SU-DHL-6 (cell line): ENCODE results near the gene RNF126.

Experiments
- H2AFZ ChIP-seq: fragments of 200-600 bp; sonication (generic); 2 replicates; pipeline ENCODE4 v1.6.1; 2014; ENCODE audit warnings: low read depth, mild to moderate bottlenecking, moderate library complexity, mixed read lengths, antibody characterized with exemption, low read length; ENCODE audit not compliant: severe bottlenecking
- H3F3A ChIP-seq: fragments of 200-600 bp; shearing (Covaris generic); 2 replicates; pipeline ENCODE4 v1.6.0; 2016; ENCODE audit warnings: antibody characterized with exemption, mild to moderate bottlenecking; ENCODE audit not compliant: insufficient read depth
- H3K27ac ChIP-seq: fragments of 200-600 bp; sonication (generic); 2 replicates; pipeline ENCODE4 v1.5.1; 2016; ENCODE audit warnings: low read depth, mild to moderate bottlenecking, low read length, moderate library complexity, mixed read lengths
- H3K27me3 ChIP-seq: fragments of 200-600 bp; sonication (generic), shearing (Covaris generic); 2 replicates; pipeline ENCODE4 v1.6.0; 2014; ENCODE audit warnings: mild to moderate bottlenecking, low read length
- H3K36me3 ChIP-seq: fragments of 200-600 bp; sonication (generic); 2 replicates; pipeline ENCODE4 v1.6.1; 2014; ENCODE audit warnings: mild to moderate bottlenecking, low read length, mixed read lengths
- H3K4me2 ChIP-seq: fragments of 300-600, 200-600 bp; shearing (Covaris generic), sonication (generic); 2 replicates; pipeline ENCODE4 v1.6.0; 2014; ENCODE audit warnings: low read length, low read depth, mild to moderate bottlenecking; ENCODE audit not compliant: poor library complexity, severe bottlenecking
- H3K4me3 ChIP-seq: fragments of 200-600 bp; sonication (generic); 2 replicates; pipeline ENCODE4 v1.5.1; 2014; ENCODE audit warnings: antibody characterized with exemption, low read length, mild to moderate bottlenecking, mixed read lengths; ENCODE audit not compliant: insufficient read depth, poor library complexity, severe bottlenecking
- H3K79me2 ChIP-seq: fragments of 200-600 bp; sonication (generic); 2 replicates; pipeline ENCODE4 v1.6.1; 2014; ENCODE audit warnings: mild to moderate bottlenecking, low read length, moderate library complexity; ENCODE audit not compliant: insufficient read depth
- H3K9ac ChIP-seq: fragments of 200-600 bp; sonication (generic); 2 replicates; pipeline ENCODE4 v1.7.0; 2014; ENCODE audit warnings: mild to moderate bottlenecking, low read length
- H3K9me2 ChIP-seq: fragments of 200-600 bp; sonication (generic); replicated peaks from 2 replicates; pipeline ENCODE4 v1.6.1; 2014; ENCODE audit warnings: low read length; ENCODE audit not compliant: insufficient read depth
- H3K9me3 ChIP-seq: fragments of 200-600 bp; sonication (generic); 2 replicates; pipeline ENCODE4 v1.6.1; 2014; ENCODE audit warnings: low read length, mixed read lengths; ENCODE audit not compliant: insufficient read depth
- H4K20me1 ChIP-seq: fragments of 200-600 bp; sonication (generic); 2 replicates; pipeline ENCODE4 v1.6.1; 2014; ENCODE audit warnings: low read depth, mild to moderate bottlenecking, antibody characterized with exemption, low read length, moderate library complexity, mixed read lengths
- EZH2phosphoT487 ChIP-seq: fragments of 200-600 bp; sonication (generic), shearing (Covaris generic); conservative IDR thresholded peaks from 2 replicates; pipeline ENCODE4 v1.6.1; 2018; ENCODE audit warnings: mild to moderate bottlenecking, antibody characterized with exemption, low read length, moderate library complexity, mixed read lengths
- TF ChIP-seq, protein P1 (sequence below): fragments of 200-600 bp; sonication (generic); IDR thresholded peaks from one replicate; pipeline ENCODE4 v1.5.1; 2017; ENCODE audit warnings: antibody characterized with exemption, mild to moderate bottlenecking, low read length, moderate library complexity; ENCODE audit not compliant: insufficient read depth, poor library complexity, severe bottlenecking

RNF126 gene

DNA sequence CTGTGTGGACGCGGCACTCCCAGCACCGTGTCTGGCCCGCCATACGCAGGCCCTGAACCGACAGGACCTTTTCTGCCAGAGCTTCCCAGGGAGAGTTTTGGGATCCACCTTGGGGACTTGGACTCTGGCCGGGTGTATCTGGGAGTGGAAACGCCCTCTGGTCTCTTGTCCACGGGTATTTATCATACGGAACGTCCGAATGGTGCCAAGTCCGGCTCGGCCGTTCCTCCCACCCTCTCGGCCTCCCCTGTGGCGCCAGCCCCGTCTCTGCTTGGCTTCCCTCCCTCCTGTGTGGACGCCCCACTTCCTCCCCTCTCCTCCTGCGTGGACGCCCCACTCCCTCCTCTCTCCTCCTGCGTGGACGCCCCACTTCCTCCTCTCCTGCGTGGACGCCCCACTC, 61.2 kb downstream of the RNF126 start:
- Histone ChIP-seq H3K9ac (no peak overlapping the region), H3K79me2 (no peaks in the 10 kb centered on the region), H4K20me1 (no peaks in the 10 kb centered on the region), H3F3A (no peaks in the 10 kb centered on the region), H3K9me3 (no peaks in the 10 kb centered on the region), H3K27me3 (no peaks in the 10 kb centered on the region), H2AFZ (no peak overlapping the region), H3K36me3 (no peaks in the 10 kb centered on the region), H3K4me3 (no peak overlapping the region), H3K4me2 (no peak overlapping the region), H3K9me2 (no peaks in the 10 kb centered on the region), H3K27ac (no peak overlapping the region)
- TF ChIP-seq, protein P1, sequence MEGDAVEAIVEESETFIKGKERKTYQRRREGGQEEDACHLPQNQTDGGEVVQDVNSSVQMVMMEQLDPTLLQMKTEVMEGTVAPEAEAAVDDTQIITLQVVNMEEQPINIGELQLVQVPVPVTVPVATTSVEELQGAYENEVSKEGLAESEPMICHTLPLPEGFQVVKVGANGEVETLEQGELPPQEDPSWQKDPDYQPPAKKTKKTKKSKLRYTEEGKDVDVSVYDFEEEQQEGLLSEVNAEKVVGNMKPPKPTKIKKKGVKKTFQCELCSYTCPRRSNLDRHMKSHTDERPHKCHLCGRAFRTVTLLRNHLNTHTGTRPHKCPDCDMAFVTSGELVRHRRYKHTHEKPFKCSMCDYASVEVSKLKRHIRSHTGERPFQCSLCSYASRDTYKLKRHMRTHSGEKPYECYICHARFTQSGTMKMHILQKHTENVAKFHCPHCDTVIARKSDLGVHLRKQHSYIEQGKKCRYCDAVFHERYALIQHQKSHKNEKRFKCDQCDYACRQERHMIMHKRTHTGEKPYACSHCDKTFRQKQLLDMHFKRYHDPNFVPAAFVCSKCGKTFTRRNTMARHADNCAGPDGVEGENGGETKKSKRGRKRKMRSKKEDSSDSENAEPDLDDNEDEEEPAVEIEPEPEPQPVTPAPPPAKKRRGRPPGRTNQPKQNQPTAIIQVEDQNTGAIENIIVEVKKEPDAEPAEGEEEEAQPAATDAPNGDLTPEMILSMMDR: no peak
- TF ChIP-seq EZH2phosphoT487: no peak

- TF ChIP-seq EZH2phosphoT487: no peak
- TF ChIP-seq, protein P1: no peak
- H4K20me1 ChIP-seq: no peaks in the 10 kb centered on the region
These were observed 61.7 kb downstream of the RNF126 start for GRCh38 chr19:601310-601709.

More at GRCh38 chr19:601310-601709, 61.7 kb downstream of the RNF126 start:
- Histone ChIP-seq H3K79me2 (no peaks in the 10 kb centered on the region), H3K36me3 (no peaks in the 10 kb centered on the region), H3K4me2 (no peak overlapping the region), H2AFZ (no peak overlapping the region), H3K9ac (no peak overlapping the region), H3F3A (no peaks in the 10 kb centered on the region), H3K9me2 (no peaks in the 10 kb centered on the region), H3K9me3 (no peaks in the 10 kb centered on the region), H3K4me3 (no peak overlapping the region), H3K27ac (no peak overlapping the region), H3K27me3 (no peaks in the 10 kb centered on the region)
